ENCODE data around the gene ZFP69. TPM values are rescaled to one million over a fixed set of nuclear protein-coding genes. Genes with fewer than 3 reads are reported as not detected.
A peak's percentile ranks its signal among the peaks of the same experiment; 100 is the strongest.

Gene ZFP69
- total RNA-seq, 1 donor from 2014 or later, result 4.4 TPM

GRCh38 chr1:40438391-40439015 lies 38.6 kb upstream of the ZFP69 start:
- no peaks in the 10 kb centered on the region for H3K27me3 Mint-ChIP-seq (ENCODE audit: low read depth)
- no peaks in the 10 kb centered on the region for H3K9me3 Mint-ChIP-seq

GRCh38 chr1:40439247-40439646 lies 37.8 kb upstream of the ZFP69 start:
- Mint-ChIP-seq H3K27ac (no peak overlapping the region), H3K27me3 (ENCODE audit: low read depth) (no peaks in the 10 kb centered on the region), H3K4me3 (no peak overlapping the region), H3K36me3 (no peaks in the 10 kb centered on the region), H3K9me3 (no peaks in the 10 kb centered on the region), H3K4me1 (no peaks in the 10 kb centered on the region)
- no peak for DNase-seq (ENCODE audit: low spot score in 2 of 2, unreplicated experiment in 2 of 2)
- TF ChIP-seq, protein P1, sequence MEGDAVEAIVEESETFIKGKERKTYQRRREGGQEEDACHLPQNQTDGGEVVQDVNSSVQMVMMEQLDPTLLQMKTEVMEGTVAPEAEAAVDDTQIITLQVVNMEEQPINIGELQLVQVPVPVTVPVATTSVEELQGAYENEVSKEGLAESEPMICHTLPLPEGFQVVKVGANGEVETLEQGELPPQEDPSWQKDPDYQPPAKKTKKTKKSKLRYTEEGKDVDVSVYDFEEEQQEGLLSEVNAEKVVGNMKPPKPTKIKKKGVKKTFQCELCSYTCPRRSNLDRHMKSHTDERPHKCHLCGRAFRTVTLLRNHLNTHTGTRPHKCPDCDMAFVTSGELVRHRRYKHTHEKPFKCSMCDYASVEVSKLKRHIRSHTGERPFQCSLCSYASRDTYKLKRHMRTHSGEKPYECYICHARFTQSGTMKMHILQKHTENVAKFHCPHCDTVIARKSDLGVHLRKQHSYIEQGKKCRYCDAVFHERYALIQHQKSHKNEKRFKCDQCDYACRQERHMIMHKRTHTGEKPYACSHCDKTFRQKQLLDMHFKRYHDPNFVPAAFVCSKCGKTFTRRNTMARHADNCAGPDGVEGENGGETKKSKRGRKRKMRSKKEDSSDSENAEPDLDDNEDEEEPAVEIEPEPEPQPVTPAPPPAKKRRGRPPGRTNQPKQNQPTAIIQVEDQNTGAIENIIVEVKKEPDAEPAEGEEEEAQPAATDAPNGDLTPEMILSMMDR (IDR thresholded peaks at IDR 0.05; ENCODE audit: unreplicated experiment), result no peak

More at GRCh38 chr1:40438391-40439015, 38.6 kb upstream of the ZFP69 start:
- TF ChIP-seq, protein P1 (IDR thresholded peaks at IDR 0.05; ENCODE audit: unreplicated experiment), result peak; percentile 75
- no peaks in the 10 kb centered on the region for H3K36me3 Mint-ChIP-seq
- no peak overlapping the region for H3K4me3 Mint-ChIP-seq
- no peak overlapping the region for H3K27ac Mint-ChIP-seq
- DNase-seq (ENCODE audit: low spot score in 2 of 2, unreplicated experiment in 2 of 2), result no peak
- H3K4me1 Mint-ChIP-seq, result no peaks in the 10 kb centered on the region

- Mint-ChIP-seq H3K27me3 (ENCODE audit: low read depth) (no peaks in the 10 kb centered on the region), H3K27ac (peak within 1 kb of the TSS; percentile 95), H3K36me3 (peaks cover 34% of the 10 kb centered on the region), H3K4me1 (peaks cover 14% of the 10 kb centered on the region), H3K4me3 (peak within 1 kb of the TSS; percentile 83), H3K9me3 (peaks cover 33% of the 10 kb centered on the region)
- TF ChIP-seq, protein P1 (IDR thresholded peaks at IDR 0.05; ENCODE audit: unreplicated experiment), result no peak
- peak; percentile 95 to 98 for DNase-seq (ENCODE audit: low spot score in 2 of 2, unreplicated experiment in 2 of 2)
These were observed 27.2 kb upstream of the ZFP69 start, which contains the start of gene ZFP69B for GRCh38 chr1:40449684-40450494. Gene ZFP69B, plus strand, starts transcription at chr1:40450476. Its CDS starts 486 bp downstream, at chr1:40450962.

- peak in 1 of 2 experiments; percentile 39 for DNase-seq (ENCODE audit: low spot score in 2 of 2, unreplicated experiment in 2 of 2)
- peaks cover 42% of the 10 kb centered on the region for H3K36me3 Mint-ChIP-seq
These were observed 26.4 kb upstream of the ZFP69 start for GRCh38 chr1:40450495-40451237.

GRCh38 chr1:40451238-40451585 lies 25.9 kb upstream of the ZFP69 start:
- Mint-ChIP-seq H3K9me3 (peaks cover 36% of the 10 kb centered on the region), H3K27ac (peak overlapping the region; percentile 92), H3K4me1 (peaks cover 14% of the 10 kb centered on the region), H3K36me3 (peaks cover 48% of the 10 kb centered on the region), H3K27me3 (ENCODE audit: low read depth) (no peaks in the 10 kb centered on the region), H3K4me3 (peak overlapping the region; percentile 83)
- DNase-seq (ENCODE audit: low spot score in 2 of 2, unreplicated experiment in 2 of 2), result no peak
- TF ChIP-seq, protein P1 (IDR thresholded peaks at IDR 0.05; ENCODE audit: unreplicated experiment), result no peak

More at GRCh38 chr1:40450495-40451237, 26.4 kb upstream of the ZFP69 start:
- peaks cover 38% of the 10 kb centered on the region for H3K9me3 Mint-ChIP-seq
- H3K4me1 Mint-ChIP-seq, result peaks cover 14% of the 10 kb centered on the region
- peak overlapping the region; percentile 83 for H3K4me3 Mint-ChIP-seq
- TF ChIP-seq, protein P1 (IDR thresholded peaks at IDR 0.05; ENCODE audit: unreplicated experiment), result no peak
- no peaks in the 10 kb centered on the region for H3K27me3 Mint-ChIP-seq (ENCODE audit: low read depth)
- peak overlapping the region; percentile 92 for H3K27ac Mint-ChIP-seq
